GM21515 (cell line): ENCODE data around the gene ZC3H12D.
"Not testable (repeated sequence)": the region's sequence is repeated elsewhere in the genome, so short reads cannot be mapped to it uniquely, and the experiment has no call there.

Experiments
- ATAC-seq: cut with Tn5 transposase; IDR thresholded peaks from one replicate; pipeline ENCODE4 v1.9.1; 2021; ENCODE audit not compliant: unreplicated experiment

Gene ZC3H12D

GRCh38 chr6:149484733-149485700 is at the start of gene ZC3H12D:
Gene ZC3H12D, minus strand, starts transcription at chr6:149485014. Its CDS starts 10,471 bp downstream, at chr6:149474543.
- ATAC-seq: peak; percentile 31

GRCh38 chr6:149529650-149530049 is 44.8 kb upstream of the ZC3H12D start:
- ATAC-seq: no peak

DNA sequence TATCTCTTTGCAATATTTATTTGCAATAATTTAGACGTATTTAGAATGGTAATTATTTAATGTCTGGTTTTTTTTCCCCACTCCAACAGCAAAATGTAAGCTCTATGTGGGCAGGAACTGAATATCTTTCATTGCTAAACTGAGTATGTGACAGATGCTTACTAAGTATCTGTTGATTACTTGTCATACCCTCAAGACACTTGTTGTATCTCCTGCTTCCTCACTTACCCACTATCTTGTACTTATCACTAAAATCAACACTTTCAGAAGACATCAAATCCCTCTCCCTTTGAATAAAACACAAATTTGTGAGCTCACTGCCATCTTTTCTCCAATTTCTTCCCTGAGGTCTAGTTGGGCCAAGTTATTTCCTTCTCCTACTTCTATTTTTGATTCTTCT is 30.7 kb upstream of the ZC3H12D start:
- ATAC-seq: no peak

DNA sequence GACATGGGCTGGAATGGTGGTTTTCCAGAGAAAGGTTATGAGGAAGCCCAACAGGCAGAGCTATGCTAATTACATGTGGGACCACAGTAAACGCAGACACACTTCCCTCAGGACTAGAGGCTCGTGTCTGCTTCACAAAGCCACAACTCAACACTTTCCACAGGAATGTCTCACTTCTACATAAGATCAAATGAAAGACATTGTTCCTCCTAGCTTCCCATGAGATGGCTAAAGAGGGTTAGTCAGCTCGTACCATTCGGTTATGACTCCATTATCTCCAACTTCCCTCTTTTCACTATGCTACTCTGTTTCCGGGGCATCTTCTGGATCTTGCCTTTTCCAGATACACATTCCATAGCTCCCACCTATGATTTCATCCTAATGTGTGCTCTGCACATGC is 29.1 kb upstream of the ZC3H12D start:
- ATAC-seq: no peak

DNA sequence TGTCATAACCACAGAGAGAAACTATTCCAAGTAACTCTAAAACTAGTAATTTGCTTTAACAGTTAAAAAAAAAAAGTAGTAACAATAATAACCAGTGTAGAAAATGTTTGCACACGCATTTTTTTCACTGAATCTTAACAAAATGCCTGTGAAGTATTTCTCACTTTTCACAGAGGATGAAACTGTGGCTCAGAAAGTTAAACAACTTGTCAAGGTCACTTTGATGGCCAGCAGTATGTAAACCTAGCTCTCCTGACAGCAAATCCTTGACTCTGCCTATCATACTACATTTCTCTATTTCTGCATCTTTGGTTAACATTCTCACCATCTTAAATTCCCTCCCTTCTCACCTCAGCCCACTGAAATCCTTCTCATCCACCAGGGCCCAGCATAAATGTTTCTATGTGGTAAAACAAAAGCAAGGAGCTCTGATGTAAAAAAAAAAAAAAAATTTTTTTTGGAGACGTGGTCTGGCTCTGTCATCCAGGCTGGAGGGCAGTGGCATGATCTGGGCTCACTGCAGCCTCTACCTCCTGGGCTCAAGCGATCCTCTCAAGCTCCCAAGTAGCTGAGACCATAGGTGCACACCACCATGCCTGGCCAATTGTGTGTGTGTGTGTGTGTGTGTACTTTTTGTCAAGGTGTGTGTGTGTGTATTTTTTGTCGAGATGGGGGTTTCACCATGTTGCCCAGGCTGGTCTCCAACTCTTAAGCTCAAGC is 26.1 kb upstream of the ZC3H12D start:
- ATAC-seq: no peak

DNA sequence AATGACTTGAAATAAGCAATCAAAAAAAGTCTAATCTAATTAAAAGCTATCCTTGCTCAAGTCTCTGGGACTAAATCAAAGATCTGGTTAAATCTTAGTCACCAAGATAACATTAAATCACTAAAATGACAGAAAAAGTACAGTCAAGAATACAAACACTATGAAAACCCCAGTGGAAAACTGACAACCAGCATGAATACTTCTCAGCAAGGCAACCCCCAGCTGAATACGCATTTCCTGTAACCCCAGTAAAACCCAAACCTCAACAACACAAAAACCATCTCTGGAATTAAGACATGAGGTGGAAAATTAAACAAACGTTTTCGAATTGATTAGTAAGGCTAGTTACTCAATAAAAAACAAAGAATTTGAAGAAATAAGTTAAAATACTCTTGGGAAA is 23.7 kb upstream of the ZC3H12D start:
- no peak for ATAC-seq

GRCh38 chr6:149503872-149504271 is 19.1 kb upstream of the ZC3H12D start:
- no peak for ATAC-seq

- no peak for ATAC-seq
Measured at GRCh38 chr6:149503276-149503675, 18.5 kb upstream of the ZC3H12D start.

DNA sequence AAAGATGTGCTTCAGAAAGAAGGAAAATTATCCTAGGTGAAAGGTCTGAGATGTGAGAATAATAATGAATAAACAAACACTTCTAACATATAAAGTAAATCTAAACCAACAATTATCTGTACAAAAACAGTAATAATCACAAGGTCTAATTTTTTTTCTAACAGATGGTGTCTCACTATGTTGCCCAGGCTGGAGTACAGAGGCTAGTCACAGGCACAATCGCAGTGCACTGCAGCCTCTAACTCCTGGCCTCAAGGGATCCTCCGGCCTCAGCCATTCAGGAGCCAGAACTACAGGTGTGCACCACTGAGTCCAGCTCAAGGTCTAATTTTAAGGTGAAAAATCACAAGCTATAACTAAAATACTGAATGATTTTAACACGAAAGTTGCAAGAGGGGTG is 17.0 kb upstream of the ZC3H12D start:
- no peak for ATAC-seq

DNA sequence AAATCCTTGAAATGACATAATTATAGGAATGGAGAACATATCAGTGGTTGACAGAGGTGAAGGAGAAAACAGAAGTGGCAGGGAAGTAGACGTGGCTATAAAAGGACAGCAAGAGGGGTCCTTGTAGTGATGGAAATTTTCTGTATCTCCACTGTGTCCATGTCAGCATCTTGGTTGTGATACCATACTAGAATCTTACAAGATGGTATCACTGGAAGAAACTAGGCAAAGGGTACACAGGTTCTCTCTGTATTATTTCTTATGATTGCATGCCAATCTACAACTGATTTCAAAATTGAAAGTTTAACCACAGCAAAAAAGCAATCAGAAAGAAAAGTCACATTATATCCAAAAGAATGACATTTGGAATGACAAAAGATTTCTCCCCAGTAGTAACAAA is 16.4 kb upstream of the ZC3H12D start:
- ATAC-seq: no peak

DNA sequence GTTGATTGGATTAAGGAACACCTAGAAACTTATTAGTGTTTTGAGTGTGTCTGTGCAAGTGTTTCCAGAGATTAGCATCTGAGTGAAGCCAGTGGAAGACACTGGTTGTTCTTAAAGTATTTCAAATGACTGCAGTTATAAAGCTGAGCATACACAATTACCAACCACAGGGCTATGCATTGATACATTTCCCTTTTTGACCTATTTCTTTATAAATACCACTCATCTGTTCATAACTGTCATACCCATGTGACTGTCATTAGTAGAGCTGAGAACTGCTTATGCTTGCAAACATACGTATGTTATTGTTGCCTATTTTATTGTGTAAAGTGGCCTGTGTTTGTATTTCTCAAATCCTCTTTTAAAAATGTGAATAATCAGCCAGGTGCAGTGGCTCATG is 15.3 kb upstream of the ZC3H12D start:
- ATAC-seq: no peak

- ATAC-seq: no peak
Measured at GRCh38 chr6:149499066-149499465, 14.3 kb upstream of the ZC3H12D start.

- ATAC-seq: no peak
Measured at GRCh38 chr6:149497365-149497764, 12.6 kb upstream of the ZC3H12D start.

- ATAC-seq: not testable (repeated sequence)
Measured at GRCh38 chr6:149496597-149496996, 11.8 kb upstream of the ZC3H12D start.

DNA sequence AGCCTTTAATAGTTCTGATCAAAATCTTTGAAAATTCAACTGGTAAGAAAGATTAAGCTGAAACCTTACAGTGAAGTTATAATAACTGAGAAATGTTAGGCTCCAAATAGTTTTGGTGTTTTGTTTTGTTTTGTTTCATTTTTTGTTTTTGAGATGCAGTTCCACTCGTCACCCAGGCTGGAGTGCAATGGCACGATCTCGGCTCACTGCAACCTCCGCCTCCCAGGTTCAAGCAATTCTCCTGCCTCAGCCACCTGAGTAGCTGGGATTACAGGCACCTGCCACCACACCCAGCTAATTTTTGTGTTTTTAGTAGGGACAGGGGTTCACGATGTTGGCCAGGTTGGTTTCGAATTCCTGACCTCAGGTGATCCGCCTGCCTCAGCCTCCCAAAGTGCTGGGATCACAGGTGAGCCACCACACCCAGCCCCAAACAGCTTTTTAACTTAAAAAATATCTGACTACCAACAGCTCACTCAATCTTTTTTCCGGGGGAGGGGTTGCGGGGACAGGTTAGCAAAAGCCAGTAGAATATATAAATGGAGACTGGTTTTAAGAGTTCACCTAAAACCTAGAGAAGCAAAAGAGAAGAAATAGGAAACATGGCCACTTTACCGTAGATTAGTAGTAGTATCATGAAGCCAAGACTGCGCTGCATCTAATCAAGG is 10.7 kb upstream of the ZC3H12D start:
- ATAC-seq: not testable (repeated sequence)

DNA sequence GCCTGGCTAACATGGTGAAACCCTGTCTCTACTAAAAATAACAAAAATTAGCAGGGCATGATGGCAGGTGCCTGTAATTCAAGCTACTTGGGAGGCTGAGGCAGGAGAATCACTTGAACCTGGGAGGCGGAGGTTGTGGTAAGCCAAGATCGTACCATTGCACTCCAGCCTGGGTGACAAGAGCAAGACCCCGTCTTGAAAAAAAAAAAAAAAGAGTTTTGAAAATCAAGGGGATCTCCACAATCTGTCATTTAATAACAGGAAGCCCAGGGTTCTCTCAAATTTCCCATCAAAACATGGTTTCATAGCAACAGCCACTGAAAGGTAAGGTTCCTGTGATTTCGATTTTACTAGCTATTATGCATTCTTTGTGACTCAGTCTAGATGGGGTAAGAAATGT is 10.0 kb upstream of the ZC3H12D start:
- peak; percentile 71 for ATAC-seq

DNA sequence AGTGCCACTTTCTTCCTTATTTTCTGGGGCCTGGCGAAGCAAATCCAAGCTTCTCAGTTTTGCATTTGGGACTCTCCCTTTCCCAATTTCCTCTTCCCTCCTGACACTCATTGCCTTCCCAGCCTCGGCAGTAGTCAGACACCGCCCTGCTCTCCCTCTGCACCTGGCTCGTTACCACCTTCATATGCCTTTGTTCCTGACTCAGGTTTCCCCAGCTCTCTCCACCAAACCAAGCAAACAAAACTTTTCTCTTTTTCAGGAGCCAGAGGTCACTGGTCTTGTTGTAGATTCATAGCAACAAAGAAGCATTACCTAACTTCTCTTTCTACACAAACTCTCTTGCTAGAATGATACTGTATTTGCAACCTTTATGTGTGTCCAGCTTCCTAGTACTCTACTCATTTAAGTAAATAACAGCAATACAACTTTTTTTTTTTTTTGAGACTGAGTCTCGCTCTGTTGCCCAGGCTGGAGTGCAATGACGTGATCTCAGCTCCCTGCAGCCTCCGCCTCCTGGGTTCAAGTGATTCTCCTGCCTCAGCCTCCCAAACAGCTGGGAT is 9.0 kb upstream of the ZC3H12D start:
- ATAC-seq: no peak

DNA sequence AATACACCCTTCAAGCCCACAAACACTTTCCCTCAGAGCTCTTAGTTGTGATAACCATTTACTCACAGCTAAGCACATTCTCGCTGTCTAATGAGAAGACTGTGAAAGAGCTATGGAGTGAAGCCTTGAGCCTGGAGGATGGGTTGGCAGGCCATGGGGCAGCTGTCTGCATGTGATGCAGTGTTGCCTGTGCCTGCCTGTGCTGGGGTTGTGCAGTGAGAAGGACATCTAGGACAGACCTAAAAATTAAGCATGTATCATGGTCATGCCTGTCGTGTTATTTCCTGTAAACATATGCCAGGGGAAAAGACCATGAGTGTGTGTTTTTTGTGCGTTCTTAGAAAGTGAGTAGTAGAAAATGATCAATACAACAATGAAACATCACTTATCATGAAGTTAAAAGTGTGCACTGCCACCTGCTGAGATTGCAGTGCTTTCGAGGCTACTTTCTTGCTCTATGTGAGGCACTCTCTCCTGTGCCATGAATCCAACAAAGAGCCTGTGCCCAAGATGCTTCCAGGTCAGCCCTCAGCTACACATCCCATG is 8.1 kb upstream of the ZC3H12D start:
- ATAC-seq: no peak

GRCh38 chr6:149489967-149490366 is 5.2 kb upstream of the ZC3H12D start:
- ATAC-seq: no peak

DNA sequence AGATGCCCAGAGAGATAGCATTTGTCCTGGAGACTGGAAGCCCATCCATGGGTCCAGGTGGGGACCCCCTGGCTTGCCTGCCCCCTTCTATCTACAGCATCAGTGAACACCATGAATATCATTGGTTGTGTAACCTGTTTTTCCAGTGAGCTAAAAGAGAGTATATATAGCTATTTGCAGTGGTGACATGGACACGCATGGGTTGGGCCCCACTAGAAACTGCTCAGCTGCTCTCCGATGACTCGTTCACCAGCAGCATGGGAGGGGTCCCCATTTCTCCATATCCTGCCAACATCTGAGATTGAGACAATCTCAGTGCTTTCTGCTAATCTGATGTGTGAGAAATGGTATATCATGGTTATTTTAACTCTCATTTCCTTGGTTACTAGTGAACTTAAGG is 4.0 kb upstream of the ZC3H12D start:
- no peak for ATAC-seq

- no peak for ATAC-seq
Measured at GRCh38 chr6:149487316-149487715, 2.5 kb upstream of the ZC3H12D start.
